NCI-H2107 (cell line): ENCODE results near the gene CEP20.

ENCODE experiments used
- DNase-seq: peaks from one replicate; lab custom pipeline; 2025; lab: John Stamatoyannopoulos, UW

Gene CEP20

DNA sequence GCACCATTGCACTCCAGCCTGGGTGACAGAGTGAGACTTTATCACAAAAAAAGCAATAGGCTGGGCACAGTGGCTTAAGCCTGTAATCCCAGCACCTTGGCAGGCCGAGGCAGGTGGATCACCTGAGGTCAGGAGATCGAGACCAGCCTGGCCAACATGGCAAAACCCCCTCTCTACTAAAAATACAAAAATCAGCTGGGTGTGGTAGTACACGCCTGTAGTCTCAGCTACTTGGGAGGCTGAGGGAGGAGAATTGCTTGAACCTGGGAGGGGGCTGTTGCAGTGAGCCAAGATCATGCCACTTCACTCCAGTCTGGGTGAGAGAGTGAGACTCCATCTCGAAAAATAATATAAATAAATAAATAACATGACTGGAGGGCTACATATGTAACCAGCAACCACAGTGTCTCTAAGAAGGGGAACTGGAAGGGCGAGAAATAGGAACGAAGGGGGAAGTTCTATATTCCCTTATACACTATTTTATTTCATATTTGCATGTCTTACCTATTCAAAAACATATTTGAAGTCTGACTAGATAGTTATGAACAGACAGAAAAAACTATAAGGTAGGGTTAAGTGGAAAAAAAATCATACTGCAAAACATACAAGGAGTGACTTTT lies 57.5 kb downstream of the CEP20 start:
- no peak for DNase-seq

GRCh38 chr16:15829460-15829859 lies 58.9 kb downstream of the CEP20 start:
- DNase-seq = no peak

DNA sequence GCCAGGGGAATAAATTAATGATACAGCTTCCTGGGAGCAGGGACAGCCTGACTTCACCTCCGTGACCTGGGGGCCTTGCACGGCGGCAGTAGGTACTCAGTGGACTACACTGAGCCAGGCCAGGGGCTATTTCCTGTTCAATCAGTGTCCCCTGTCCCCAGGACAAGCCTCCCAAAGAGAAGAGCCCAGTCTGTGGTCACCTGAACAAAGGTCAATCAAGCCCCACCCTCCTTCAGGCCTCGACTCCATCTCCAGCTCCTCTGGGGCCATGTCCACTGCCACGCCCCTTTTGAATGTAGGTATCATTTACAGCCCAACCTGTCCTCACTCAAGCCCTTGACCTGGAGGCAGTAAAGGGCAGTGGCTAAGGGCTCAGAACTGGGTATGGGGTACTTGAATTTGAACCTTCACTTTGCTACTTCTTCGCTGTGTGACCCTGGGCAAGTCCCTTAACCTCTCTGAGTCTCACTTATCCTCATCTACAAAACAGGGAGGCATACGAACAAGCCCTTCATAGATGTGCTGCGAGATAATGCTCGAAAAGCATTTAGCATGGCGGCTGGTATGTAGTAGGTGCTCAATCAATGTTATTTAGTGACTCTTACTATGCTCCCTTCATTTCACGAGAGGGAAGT lies 60.6 kb downstream of the CEP20 start:
- no peak for DNase-seq

- DNase-seq = no peak
These were observed 61.1 kb downstream of the CEP20 start for GRCh38 chr16:15827299-15827698.

GRCh38 chr16:15825750-15826305 lies 62.6 kb downstream of the CEP20 start:
- no peak for DNase-seq

DNA sequence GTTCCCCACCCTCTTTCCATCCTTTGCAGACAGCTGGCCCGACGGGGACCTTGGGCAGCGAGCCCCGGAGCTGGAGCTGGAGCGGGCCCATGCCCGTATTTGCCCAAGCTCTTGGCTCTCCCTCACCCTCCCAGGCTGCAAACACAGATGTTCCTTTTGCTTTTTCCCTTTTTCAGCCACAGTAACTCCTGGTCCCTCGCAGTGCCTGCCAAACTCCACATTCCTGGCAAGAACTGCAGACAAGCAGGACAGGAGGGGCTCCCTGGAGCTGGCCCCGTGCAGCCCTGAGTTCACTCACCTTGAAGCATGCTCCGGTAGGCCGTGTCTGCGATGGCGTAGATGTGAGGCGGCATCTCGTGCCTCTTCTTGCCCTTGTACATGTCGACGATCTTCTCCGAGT lies 65.4 kb downstream of the CEP20 start:
- no peak for DNase-seq

DNA sequence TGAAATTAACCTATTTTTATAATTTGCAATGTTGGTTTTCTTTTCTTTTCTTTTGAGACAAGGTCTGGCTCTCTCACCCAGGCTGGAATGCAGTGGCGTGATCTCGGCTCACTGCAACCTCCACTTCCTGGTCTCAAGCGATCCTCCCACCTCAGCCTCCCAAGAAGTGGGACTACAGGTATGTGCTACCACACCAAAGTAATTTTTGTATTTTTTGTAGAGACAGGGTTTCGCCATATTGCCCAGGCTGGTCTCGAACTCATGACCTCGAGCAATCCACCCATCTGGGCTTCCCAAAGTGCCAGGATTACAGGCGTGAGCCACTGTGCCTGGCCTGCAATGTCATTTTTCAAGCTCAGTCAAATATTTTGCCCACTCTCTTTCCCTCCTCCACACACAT lies 67.6 kb downstream of the CEP20 start:
- DNase-seq = no peak

- no peak for DNase-seq
These were observed 69.4 kb downstream of the CEP20 start for GRCh38 chr16:15819046-15819445.

DNA sequence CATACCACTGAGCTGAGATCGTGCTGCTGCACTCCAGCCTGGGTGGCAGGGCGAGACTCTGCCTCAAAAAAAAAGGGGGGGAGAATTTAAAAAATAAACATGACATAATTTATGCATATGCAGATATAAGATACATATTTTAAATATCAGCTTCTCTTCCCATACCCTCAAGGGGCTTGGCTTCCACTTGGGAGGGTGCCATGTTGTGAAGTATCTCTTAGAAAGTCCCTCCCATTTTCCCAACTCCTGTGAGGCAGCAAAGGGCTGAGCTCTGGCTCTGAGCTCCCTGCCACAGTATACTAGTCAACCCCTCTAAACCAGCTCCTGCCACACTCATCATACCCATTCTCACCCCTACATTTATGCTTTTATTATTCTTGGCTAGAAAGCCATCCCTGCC lies 71.0 kb downstream of the CEP20 start:
- no peak for DNase-seq

GRCh38 chr16:15816228-15816627 lies 72.2 kb downstream of the CEP20 start:
- no peak for DNase-seq
